Measurements from ENCODE around the gene GSTT2. TPM values are rescaled to one million over a fixed set of nuclear protein-coding genes. Genes with fewer than 3 reads are reported as not detected.

Gene GSTT2
- polyA plus RNA-seq, 3 donors = 0.28 to 2.7 TPM; not detected in 1

- no peak overlapping the region for H3K27ac ChIP-seq (ENCODE audit: low read depth, low read length)
- WGBS, 3 donors = 73 to 97% (median 97%) methylated on average over 3 of the region's 3 CpGs
Observed at GRCh38 chr22:24029304-24029703, 49.4 kb downstream of the GSTT2 start.

GRCh38 chr22:24030186-24030702 lies 50.3 kb downstream of the GSTT2 start:
- H3K27ac ChIP-seq (ENCODE audit: low read depth, low read length) = no peak overlapping the region

Other genes with a start within 250 kb of the GSTT2 start
- 1 to 10 TPM in 2 of 3 donors, under 1 TPM in 1; 0.71 to 1.3 (median 1.0) TPM for gene ZNF70, start 229.0 kb upstream of the GSTT2 start, polyA plus RNA-seq
- 1 to 10 TPM in 1 of 3 donors, under 1 TPM in 1, not detected in 1; 0.87 to 1.1 TPM for gene VPREB3, start 225.7 kb upstream of the GSTT2 start, polyA plus RNA-seq
- gene C22orf15, start 217.1 kb upstream of the GSTT2 start, polyA plus RNA-seq = under 1 TPM in 1 of 3 donors, not detected in 2; 0.12 TPM
- gene CHCHD10, start 212.2 kb upstream of the GSTT2 start, polyA plus RNA-seq = 100 to 1,000 TPM in 2 of 3 donors, 10 to 100 TPM in 1; 75.1 to 432 (median 284) TPM
- gene MMP11, start 207.3 kb upstream of the GSTT2 start, polyA plus RNA-seq = 1 to 10 TPM in 2 of 3 donors, under 1 TPM in 1; 0.66 to 1.9 (median 1.6) TPM
- gene SMARCB1, start 193.2 kb upstream of the GSTT2 start, polyA plus RNA-seq = 10 to 100 TPM; 33.5 to 50.1 (median 38.6) TPM
- 10 to 100 TPM in 1 of 3 donors, 1 to 10 TPM in 1, under 1 TPM in 1; 0.79 to 26.4 (median 1.9) TPM for gene DERL3, start 141.1 kb upstream of the GSTT2 start, polyA plus RNA-seq
- 10 to 100 TPM in 2 of 3 donors, 1 to 10 TPM in 1; 6.2 to 12.3 (median 10.3) TPM for gene SLC2A11, start 122.3 kb upstream of the GSTT2 start, polyA plus RNA-seq
- gene MIF, start 85.8 kb upstream of the GSTT2 start, polyA plus RNA-seq = 100 to 1,000 TPM; 327 to 436 (median 380) TPM
- gene GSTT2B, start 18.9 kb upstream of the GSTT2 start, polyA plus RNA-seq = 10 to 100 TPM in 2 of 3 donors, 1 to 10 TPM in 1; 6.2 to 12.9 (median 10.0) TPM
- 10 to 100 TPM in 1 of 3 donors, 1 to 10 TPM in 2; 1.8 to 10.6 (median 3.1) TPM for gene DDTL, start 13.2 kb upstream of the GSTT2 start, polyA plus RNA-seq
- 100 to 1,000 TPM; 237 to 642 (median 528) TPM for gene DDT, start 5.7 kb upstream of the GSTT2 start, polyA plus RNA-seq
- gene GSTT4, start 25.3 kb downstream of the GSTT2 start, polyA plus RNA-seq = not detected
- 10 to 100 TPM; 11.2 to 21.0 (median 14.2) TPM for gene CABIN1, start 31.2 kb downstream of the GSTT2 start, polyA plus RNA-seq
- 1 to 10 TPM in 2 of 3 donors, under 1 TPM in 1; 0.77 to 9.3 (median 6.3) TPM for gene SUSD2, start 201.4 kb downstream of the GSTT2 start, polyA plus RNA-seq